Testis (tissue), 3 donors: Measurements from ENCODE around the gene OR2Z1. TPM values are rescaled to one million over a fixed set of nuclear protein-coding genes. Genes with fewer than 3 reads are reported as not detected.
"Not testable (repeated sequence)": the region's sequence is repeated elsewhere in the genome, so short reads cannot be mapped to it uniquely, and the experiment has no call there.

Experiments used
- DNase-seq: peaks from one replicate; pipeline ENCODE4 v3.0.0-alpha.2; 2019
- H3K27ac ChIP-seq, 2 donors: fragments of 200-600 bp; sonication (generic); one replicate each; pipeline ENCODE4 v1.5.1; 2019
- H3K27me3 ChIP-seq: fragments of 200-600 bp; sonication (generic); one replicate; pipeline ENCODE4 v1.5.1; 2019
- H3K36me3 ChIP-seq: fragments of 200-600 bp; sonication (generic); one replicate; pipeline ENCODE4 v1.5.1; 2017; ENCODE audit warnings: low read depth; ENCODE audit errors: missing control alignments
- H3K4me1 ChIP-seq: fragments of 200-600 bp; sonication (generic); one replicate; pipeline ENCODE4 v1.5.1; 2019
- H3K4me3 ChIP-seq, 2 donors: fragments of 200-600 bp; sonication (generic); one replicate each; pipeline ENCODE4 v1.5.1; 2017 to 2019
- H3K9me3 ChIP-seq: fragments of 200-600 bp; sonication (generic); one replicate; pipeline ENCODE4 v1.5.1; 2017
- POLR2A ChIP-seq: fragments of 450-650 bp; IDR thresholded peaks from one replicate; pipeline ENCODE4 v1.6.1; 2017; ENCODE audit warnings: antibody characterized with exemption, mild to moderate bottlenecking, moderate library complexity
- WGBS, 2 donors: methylation state at CpG; one replicate each; pipeline ENCODE4 v1.1.5; 2018; 5-methylcytosine and 5-hydroxymethylcytosine counted together
- intact Hi-C: fragments of 100-400 bp; cut with DNase I; formaldehyde crosslinking; loops from one replicate; pipeline ENCODE4 v1.15.1; 2023; ENCODE audit warnings: low total_unique reads
- polyA plus RNA-seq: library from polyadenylated mRNA; stranded (reverse); fragments of 350-450 nt; fragmentation: Illumina TruSeq; extraction: RNeasy Lipid Tissue Mini Kit (QIAGEN cat#74804); gene quantifications from one replicate; pipeline ENCODE4 v1.2.3, GENCODE V29; 2014; ENCODE audit warnings: low read depth, low replicate concordance; ENCODE audit not compliant: insufficient read depth
- total RNA-seq, 2 donors: library from RNA; depleted of rRNA; stranded (reverse); fragments of >200 nt; gene quantifications; one replicate each; pipeline ENCODE4 v1.2.3, GENCODE V29; 2016
- TF ChIP-seq, protein P1 (sequence below), 3 experiments: fragments of 450-650 bp in 2 of 3; fragments of 200-600 bp in 1 of 3; sonication (generic) in 1 of 3; IDR thresholded peaks; one replicate each; pipeline ENCODE4 v1.5.1; 2016 to 2019; ENCODE audit warnings: antibody characterized with exemption in 3 of 3, mild to moderate bottlenecking in 2 of 3, moderate library complexity in 1 of 3

Gene OR2Z1
- total and polyA plus RNA-seq, 3 donors from 2014 or later, result 0.47 TPM; not detected in 2

DNA sequence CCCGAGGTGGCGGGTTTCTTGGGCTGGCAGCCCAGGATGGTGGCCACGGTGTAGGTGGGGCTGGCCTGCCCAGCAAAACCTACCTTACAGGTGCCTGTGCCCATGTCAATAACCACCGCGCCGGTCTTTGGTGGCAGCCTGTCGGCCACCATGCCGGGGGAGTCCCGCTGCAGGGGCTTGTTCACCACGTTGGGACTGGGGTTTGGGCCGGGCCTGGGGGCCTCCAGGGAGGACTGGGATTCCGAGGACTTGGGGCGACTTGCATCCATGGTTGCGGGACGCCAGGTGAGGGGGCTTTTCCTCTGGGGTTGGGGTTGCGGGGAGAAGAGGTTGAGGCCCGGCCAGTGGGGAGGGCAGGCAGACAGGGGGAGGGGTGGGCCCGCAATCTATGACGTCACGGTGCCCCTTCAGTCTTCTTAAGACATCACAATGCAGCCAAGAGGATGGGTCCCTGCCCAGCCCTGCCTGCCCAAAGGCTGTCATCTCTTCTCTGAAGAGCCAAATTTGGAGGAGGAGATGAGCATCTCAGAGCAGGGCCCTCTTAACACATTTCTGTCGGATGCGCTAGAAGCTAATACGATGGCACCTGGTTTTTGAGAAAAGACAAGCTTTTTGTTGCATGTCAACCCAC lies 22.9 kb upstream of the OR2Z1 start, which contains the start of gene ACTL9:
Gene ACTL9, minus strand, starts transcription at position 363 of the 631 bp plus-strand sequence. Its CDS starts 94 bp downstream, at position 269.
- WGBS, 2 donors, result 50 to 53% methylated on average over 16 to 21 of the region's 23 CpGs
- no peak within 1 kb of the TSS for H3K27ac ChIP-seq
- peak; percentile 21 for DNase-seq
- no peaks in the 10 kb centered on the region for H3K9me3 ChIP-seq
- no peaks in the 10 kb centered on the region for H3K27me3 ChIP-seq
- TF ChIP-seq POLR2A, result no peak
- TF ChIP-seq, protein P1, sequence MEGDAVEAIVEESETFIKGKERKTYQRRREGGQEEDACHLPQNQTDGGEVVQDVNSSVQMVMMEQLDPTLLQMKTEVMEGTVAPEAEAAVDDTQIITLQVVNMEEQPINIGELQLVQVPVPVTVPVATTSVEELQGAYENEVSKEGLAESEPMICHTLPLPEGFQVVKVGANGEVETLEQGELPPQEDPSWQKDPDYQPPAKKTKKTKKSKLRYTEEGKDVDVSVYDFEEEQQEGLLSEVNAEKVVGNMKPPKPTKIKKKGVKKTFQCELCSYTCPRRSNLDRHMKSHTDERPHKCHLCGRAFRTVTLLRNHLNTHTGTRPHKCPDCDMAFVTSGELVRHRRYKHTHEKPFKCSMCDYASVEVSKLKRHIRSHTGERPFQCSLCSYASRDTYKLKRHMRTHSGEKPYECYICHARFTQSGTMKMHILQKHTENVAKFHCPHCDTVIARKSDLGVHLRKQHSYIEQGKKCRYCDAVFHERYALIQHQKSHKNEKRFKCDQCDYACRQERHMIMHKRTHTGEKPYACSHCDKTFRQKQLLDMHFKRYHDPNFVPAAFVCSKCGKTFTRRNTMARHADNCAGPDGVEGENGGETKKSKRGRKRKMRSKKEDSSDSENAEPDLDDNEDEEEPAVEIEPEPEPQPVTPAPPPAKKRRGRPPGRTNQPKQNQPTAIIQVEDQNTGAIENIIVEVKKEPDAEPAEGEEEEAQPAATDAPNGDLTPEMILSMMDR (IDR thresholded peaks at IDR 0.05), result no peak
- H3K4me3 ChIP-seq, result peak within 1 kb of the TSS; percentile 12 to 23
- H3K36me3 ChIP-seq, result no peaks in the 10 kb centered on the region
- no peaks in the 10 kb centered on the region for H3K4me1 ChIP-seq
- intact Hi-C loops, result no loop called here

DNA sequence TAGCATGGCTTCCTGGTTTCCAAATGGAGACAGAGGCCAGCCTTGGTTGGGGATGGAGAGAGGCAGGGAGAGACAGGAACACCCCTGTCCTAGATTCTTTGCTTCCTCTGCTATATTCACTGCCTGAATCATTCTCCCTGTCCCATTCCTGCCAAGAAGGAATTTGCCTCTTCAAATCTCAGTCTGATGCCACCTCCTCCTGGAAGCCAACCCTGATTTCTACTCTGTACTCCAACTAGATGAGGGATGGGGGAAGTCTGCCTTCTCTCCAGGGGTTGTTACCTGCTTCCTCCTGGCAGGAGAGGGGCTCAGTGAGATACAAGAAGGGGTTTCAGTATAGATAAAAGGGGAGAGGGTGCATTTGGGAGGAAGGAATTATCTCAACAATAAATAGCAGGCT lies 21.5 kb upstream of the OR2Z1 start:
- intact Hi-C loops, result no loop called here
- TF ChIP-seq POLR2A, result no peak
- TF ChIP-seq, protein P1 (IDR thresholded peaks at IDR 0.05), result no peak
- no peak overlapping the region for H3K4me3 ChIP-seq
- no peak overlapping the region for H3K27ac ChIP-seq
- no peak for DNase-seq
- no peaks in the 10 kb centered on the region for H3K27me3 ChIP-seq
- no peaks in the 10 kb centered on the region for H3K36me3 ChIP-seq
- H3K4me1 ChIP-seq, result no peaks in the 10 kb centered on the region
- no peaks in the 10 kb centered on the region for H3K9me3 ChIP-seq

DNA sequence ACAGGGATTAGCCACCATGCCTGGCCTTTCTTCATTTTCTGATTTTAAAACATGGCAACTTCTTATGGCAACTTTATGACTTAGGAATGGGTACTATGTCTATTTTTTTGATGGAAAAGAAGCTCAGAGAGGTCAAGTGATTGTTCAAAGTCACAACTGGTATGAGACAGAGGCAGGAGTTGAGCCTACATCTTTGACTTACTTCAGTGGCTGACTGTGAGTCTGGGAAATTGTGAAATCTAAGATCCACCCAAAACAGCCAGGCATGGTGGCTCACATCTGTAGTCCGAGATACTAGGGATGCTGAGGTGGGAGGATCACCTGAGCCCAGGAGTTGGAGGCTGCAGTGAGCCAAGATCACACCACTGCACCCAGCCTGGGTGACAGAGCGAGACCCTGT lies 20.5 kb upstream of the OR2Z1 start:
- H3K4me1 ChIP-seq, result no peaks in the 10 kb centered on the region
- H3K36me3 ChIP-seq, result no peaks in the 10 kb centered on the region
- intact Hi-C loops, result no loop called here
- 87 to 92% methylated on average over 2 of the region's 2 CpGs for WGBS, 2 donors
- H3K4me3 ChIP-seq, result no peak overlapping the region
- H3K27me3 ChIP-seq, result no peaks in the 10 kb centered on the region
- TF ChIP-seq, protein P1 (IDR thresholded peaks at IDR 0.05), result no peak
- no peak for TF ChIP-seq POLR2A
- DNase-seq, result no peak
- no peak overlapping the region for H3K27ac ChIP-seq
- no peaks in the 10 kb centered on the region for H3K9me3 ChIP-seq

DNA sequence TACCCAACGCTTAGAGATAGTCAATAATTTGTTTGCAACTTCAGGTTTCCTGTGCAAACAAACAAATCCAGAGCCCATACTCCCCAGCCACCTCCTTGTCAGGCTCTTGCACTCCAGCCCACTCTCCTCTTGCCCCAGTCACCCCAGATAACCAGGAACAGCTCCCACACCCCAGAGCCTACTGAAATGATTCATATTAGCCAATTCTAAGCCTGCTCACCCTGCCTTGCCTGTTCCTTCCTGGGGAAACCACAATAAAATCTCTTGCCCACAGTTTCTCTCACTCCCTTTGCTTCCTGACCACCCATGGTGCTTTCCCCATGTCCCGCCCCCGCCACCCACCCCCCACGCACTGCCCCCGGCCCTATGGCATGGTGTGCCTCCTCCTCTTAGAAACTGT lies 19.1 kb upstream of the OR2Z1 start:
- 36 to 49% methylated on average over 5 of the region's 5 CpGs for WGBS, 2 donors
- H3K27me3 ChIP-seq, result no peaks in the 10 kb centered on the region

DNA sequence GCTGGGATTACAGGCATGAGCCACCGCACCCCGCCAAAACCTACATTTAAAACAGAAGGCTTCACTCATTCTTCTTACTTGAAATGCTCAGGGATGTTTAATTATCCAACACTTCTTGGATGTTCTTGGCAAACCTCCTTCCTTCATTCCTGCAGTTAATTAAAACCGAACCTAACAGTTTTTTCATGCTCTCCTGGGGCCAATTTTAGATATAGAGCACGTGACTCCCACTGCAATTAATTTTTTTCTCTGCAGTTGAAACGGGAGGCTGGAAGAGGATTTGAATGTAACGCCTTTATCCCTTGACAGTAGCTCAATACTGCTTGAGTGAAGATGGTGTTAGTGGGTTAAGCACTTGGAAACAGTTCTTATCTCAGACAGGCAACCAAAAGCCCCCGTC lies 18.2 kb upstream of the OR2Z1 start:
- no peak for DNase-seq
- WGBS, 2 donors, result 42 to 47% methylated on average over 7 of the region's 7 CpGs
- Histone ChIP-seq H3K27me3 (no peaks in the 10 kb centered on the region), H3K4me3 (no peak overlapping the region), H3K36me3 (no peaks in the 10 kb centered on the region), H3K9me3 (no peaks in the 10 kb centered on the region), H3K27ac (no peak overlapping the region), H3K4me1 (no peaks in the 10 kb centered on the region)
- intact Hi-C loops, result no loop called here
- TF ChIP-seq POLR2A, result no peak
- TF ChIP-seq, protein P1 (IDR thresholded peaks at IDR 0.05), result no peak

More for the DNA sequence above, 19.1 kb upstream of the OR2Z1 start:
- Histone ChIP-seq H3K27ac (no peak overlapping the region), H3K4me1 (no peaks in the 10 kb centered on the region), H3K36me3 (no peaks in the 10 kb centered on the region), H3K4me3 (no peak overlapping the region), H3K9me3 (no peaks in the 10 kb centered on the region)
- intact Hi-C loops, result no loop called here
- no peak for DNase-seq
- TF ChIP-seq POLR2A, result no peak

DNA sequence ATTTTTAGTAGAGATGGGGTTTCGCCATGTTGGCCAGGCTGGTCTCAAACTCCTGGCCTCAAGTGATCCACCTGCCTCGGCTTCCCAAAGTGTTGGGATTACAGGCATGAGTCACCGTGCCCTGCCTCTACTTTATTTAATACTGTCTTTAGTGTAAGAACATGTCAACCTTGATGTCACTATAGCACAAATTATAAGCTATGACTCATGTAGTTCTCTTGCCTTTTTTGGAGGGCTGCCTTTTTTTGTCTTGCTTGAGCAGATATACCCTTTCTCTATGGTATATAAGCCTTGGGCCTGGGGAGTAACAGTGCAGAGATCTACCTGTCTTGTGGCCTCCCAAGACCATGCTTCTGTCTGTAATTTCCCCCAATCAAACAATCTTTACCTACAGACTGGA lies 16.1 kb upstream of the OR2Z1 start:
- H3K27me3 ChIP-seq, intact Hi-C loops: not testable (repeated sequence)
- WGBS, 2 donors, result 85 to 86% methylated on average over 3 of the region's 3 CpGs

More for the DNA sequence above, 16.1 kb upstream of the OR2Z1 start:
- H3K4me1 ChIP-seq, DNase-seq, H3K4me3 ChIP-seq, H3K27ac ChIP-seq, H3K36me3 ChIP-seq, H3K9me3 ChIP-seq: not testable (repeated sequence)
